OCI-LY1 (cell line): ENCODE data around the gene COMMD1.

Experiments used
- EZH2 ChIP-seq: fragments of 200-600 bp; sonication (generic), shearing (Covaris generic); IDR thresholded peaks from 2 replicates; pipeline ENCODE4 v1.8.0; 2017; ENCODE audit warnings: borderline replicate concordance, mixed run types, mild to moderate bottlenecking, antibody characterized with exemption, low read length, moderate library complexity, mixed read lengths
- TF ChIP-seq, protein P1 (sequence below): fragments of 200-600 bp; sonication (generic), shearing (Covaris generic); IDR thresholded peaks from 2 replicates; pipeline ENCODE4 v1.5.1; 2017; ENCODE audit warnings: mild to moderate bottlenecking, antibody characterized with exemption, low read length, moderate library complexity, mixed read lengths

GRCh38 chr2:62178741-62179271 is 273.3 kb downstream of the COMMD1 start:
- TF ChIP-seq, protein P1, sequence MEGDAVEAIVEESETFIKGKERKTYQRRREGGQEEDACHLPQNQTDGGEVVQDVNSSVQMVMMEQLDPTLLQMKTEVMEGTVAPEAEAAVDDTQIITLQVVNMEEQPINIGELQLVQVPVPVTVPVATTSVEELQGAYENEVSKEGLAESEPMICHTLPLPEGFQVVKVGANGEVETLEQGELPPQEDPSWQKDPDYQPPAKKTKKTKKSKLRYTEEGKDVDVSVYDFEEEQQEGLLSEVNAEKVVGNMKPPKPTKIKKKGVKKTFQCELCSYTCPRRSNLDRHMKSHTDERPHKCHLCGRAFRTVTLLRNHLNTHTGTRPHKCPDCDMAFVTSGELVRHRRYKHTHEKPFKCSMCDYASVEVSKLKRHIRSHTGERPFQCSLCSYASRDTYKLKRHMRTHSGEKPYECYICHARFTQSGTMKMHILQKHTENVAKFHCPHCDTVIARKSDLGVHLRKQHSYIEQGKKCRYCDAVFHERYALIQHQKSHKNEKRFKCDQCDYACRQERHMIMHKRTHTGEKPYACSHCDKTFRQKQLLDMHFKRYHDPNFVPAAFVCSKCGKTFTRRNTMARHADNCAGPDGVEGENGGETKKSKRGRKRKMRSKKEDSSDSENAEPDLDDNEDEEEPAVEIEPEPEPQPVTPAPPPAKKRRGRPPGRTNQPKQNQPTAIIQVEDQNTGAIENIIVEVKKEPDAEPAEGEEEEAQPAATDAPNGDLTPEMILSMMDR = no peak
- TF ChIP-seq EZH2 = no peak
